HuH-7 (cell line): ENCODE results near the gene CDKN2B-AS1.
"Not testable (repeated sequence)": the region's sequence is repeated elsewhere in the genome, so short reads cannot be mapped to it uniquely, and the experiment has no call there.

ENCODE experiments used
- DNase-seq: peaks from one replicate; pipeline ENCODE4 v3.0.0; 2011; ENCODE audit warnings: low spot score

Gene CDKN2B-AS1

DNA sequence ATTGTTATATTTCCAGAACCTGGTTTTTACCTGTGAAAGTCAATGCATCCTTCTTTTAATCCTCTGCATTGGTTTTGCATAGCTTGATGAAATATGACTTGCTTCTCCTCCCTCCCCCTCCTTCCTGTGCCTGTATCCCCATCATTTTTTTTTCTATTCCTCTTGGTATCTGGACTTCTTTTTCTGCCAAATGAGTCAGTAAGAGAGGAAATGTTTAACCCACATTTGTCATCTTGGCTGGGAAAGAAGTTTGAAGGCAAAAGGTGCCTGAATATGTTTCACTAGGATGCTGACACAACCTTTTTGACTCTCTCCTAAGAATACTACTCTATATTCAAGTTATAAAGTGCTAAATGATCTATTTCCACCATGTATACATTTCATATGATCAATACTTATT, 50.0 kb downstream of the CDKN2B-AS1 start:
- no peak for DNase-seq

DNA sequence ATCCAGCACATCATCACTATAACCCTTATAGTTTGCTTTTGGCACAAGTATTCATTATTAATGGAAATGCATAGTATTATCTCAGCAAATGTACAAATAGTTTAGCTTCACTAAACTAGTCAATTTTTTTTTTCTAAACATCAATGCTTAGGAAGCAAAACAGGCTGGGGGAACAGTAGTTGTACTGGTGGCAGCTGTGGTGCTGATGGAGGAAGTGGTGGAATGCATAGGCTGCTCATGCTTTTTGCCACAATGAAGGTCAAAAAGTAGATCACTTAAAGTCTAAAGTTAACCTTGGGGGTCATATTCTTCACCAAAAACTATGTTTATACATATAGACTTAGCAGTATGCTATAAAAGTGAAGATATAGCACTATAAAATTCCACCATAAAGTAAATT, 50.8 kb downstream of the CDKN2B-AS1 start:
- DNase-seq = no peak

DNA sequence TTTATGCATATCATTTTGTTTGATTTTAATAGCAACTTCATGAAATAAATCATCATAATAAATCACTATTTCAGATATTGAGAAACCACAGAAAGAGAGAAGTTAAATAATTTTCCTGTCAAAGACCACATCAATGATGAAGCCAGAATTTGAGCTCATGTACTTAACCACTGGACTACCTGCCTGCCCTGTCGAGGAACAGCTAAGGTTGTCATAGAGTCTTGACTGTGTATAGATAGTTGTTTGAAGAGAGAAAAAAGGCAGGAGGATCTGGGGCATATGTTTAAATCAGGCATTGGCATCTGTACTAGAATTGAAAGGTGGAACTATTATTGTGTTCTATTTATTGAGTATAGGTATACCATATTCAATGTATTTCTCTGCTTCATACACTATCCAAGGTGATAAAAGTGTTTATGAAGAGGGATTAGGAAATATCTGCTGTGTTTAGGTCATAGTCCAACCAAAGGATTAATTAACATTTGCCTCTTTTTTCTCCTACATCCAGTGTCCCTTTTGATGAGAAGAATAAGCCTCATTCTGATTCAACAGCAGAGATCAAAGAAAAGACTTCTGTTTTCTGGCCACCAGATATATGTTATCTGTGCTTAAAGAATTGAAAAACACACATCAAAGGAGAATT, 51.8 kb downstream of the CDKN2B-AS1 start:
- DNase-seq = no peak

DNA sequence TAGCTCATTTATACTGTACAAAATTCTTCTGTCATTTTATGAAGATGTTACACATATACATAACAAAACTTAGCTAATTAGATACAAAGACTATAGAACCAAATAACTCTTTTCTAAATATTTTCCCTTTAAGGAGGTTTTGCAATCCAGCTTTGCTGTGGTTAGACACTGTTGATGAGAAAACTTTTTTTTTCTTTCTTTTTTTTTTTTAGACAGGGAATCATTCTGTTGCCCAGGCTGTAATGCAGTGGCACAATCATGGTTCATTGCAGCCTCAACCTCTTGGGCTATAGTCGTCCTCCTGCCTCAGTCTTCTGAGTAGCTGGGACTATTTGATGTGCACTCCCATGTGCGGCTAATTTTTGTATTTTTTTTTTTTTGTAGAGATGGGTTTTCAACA, 53.0 kb downstream of the CDKN2B-AS1 start:
- DNase-seq = no peak

DNA sequence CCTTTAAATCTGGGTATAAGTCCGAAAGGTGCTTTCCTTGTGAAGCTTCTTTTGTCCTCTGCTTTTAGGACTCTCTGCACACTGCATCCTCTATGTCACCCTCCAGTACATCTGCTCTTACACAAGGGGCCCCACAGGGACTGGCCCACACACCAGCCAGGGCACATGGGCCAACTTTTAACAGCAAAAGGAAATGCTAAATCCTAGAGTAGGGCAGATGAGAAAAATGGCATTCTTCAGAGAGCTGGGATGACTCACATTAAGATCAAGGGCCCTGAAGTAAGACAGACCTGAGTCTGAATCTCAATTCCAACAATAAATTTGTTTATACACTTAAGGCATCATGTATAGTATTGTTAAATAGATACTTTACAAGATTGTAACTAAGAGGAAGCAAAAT, 54.8 kb downstream of the CDKN2B-AS1 start:
- no peak for DNase-seq

DNA sequence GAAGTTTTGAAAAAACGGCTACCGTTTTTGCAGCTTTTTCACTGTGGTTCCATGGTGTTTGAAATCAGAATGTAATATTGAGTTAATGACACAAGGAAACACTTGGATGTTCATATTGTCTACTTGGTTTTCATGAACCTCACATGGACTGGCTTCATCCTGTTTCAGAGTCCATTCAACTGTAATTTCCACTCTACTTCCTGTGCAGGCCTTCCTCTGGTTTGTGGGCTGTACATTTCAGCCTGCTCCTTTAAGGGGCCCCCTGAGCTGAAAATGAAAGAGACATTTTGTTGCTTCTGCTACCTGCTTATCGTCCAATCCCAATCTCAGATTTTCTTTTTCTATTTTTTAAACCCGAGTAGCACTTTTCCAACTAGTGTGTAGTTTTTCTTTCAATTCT, 56.3 kb downstream of the CDKN2B-AS1 start:
- DNase-seq = no peak

DNA sequence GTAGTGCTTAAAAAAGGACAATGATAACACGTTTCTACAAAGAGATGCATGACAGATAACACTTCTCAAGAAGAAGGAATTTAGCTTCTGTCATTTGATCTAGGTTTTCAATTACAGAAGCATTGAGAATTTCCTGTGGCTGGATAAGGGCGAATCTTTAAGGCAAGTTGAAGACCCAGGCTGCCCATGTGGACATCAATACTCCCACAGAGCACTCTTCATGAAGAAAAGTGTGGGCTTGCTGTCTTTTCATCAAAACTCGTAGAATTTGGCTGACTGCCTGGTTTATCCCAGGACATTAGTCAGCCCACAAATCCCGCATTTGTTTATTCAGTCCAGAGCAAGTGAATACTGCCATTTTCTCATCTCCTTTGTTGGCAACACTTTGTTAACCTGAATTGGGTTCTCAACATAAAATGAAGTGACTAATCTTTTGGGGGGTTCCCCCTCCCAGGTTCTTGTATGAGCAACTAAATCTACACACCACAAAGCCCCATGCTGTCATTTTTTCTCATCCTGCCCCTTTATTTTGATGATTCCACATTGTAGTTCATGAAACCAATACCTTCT, 57.9 kb downstream of the CDKN2B-AS1 start:
- DNase-seq = no peak

DNA sequence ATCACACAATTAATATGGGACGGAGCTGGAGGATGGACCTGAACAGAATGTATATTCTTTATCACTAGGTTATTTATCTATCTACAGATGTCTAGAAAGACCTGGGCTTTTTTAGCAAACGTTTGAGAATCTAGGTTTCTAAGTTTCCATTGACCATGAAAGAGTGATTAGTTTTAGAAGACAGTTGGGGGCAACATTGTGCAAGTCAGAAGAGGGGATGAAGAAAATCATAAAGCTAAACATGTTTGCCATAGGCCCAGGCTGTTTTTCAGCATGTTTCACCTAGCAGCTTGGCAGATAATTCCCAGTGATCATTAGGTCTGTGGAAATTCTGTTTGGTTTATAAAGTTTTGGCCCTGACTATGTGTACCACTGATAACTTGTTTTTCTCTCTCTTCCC, 58.6 kb downstream of the CDKN2B-AS1 start:
- DNase-seq = no peak

DNA sequence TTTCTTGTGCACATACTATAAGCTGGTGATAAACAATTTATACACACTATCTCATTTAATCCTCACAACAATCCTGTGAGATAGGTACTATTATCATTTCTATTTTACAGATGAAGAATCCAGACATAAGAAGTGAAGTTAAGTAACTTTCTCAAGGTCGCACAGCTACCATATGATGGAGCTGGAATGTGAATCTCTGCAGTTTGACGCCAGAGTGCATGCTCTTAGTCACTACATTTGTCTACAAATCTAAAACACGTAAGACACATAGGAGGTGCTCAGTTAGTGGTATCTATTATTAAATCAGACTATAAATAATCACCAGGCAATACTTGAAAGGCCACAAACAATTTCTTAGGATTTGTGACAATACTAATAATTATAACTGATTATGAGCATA, 59.5 kb downstream of the CDKN2B-AS1 start:
- DNase-seq = no peak

DNA sequence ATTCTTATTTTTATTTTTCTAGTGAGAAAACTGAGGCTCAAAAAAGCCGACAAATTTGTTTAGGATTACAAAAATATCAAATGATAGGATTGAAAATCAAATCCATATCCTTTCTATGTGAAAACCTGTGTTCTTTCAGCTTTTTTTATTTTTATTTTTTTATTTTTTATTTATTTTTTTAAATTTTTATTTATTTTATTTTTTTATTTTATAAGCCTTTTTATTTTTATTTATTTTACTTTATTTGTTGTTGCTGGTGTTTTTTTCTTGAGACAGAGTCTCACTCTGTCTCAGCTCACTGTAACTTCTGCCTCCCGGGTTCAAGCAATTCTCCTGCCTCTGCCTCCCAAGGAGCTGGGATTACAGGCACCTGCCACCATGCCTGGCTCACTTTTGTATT, 59.9 kb downstream of the CDKN2B-AS1 start:
- DNase-seq = no peak

DNA sequence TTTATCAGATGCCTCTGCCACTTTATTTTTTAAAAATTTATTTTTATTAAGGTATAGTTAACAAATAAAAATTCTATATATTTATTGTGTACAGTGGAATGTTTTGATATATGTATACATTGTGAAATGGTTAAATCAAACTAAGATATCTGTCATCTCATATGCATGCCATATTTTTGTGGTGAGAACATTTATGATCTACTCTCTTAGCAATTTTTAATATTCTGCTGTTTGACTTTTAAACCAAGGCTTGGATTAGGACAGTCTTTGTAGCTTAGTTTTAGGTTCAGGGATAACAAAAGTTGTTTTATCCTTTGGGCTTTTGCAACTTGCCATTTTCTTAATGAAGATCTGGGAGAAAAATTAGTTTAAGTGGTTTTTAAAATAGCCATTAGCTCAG, 60.5 kb downstream of the CDKN2B-AS1 start:
- DNase-seq = no peak

DNA sequence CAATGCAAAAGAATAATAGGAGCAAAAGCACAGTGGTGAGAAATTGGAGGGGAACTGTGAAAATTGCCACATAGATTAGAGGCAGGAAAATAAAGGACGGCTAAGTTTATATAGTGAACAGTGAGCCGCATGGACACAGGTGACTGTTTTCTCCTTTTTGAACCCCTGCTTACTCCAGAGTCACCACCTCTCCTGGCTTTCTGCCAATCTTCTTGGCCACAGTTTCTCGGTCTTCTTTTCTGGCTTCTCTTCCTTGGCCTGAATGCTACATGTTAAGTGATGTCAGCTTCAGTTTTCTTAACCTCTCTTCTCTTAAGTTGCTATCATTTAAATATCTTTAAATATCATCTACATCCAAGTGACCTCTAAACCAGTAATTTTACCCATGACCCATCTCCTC, 61.8 kb downstream of the CDKN2B-AS1 start:
- no peak for DNase-seq

DNA sequence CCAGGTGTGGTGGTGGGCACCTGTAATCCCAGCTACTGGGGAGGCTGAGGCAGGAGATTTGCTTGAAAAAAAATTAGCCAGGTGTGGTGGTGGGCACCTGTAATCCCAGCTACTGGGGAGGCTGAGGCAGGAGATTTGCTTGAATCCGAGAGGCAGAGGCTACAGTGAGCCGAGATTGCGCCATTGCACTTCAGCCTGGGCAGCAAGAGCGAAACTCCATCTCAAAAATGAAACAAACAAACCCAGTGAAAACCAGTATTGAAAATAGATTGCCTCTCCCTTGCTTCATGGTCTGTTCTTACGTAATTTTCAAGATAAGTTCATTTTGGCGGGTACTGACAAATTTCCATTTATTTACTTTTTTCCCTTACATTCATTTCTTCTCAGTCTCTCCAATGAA, 63.4 kb downstream of the CDKN2B-AS1 start:
- DNase-seq = not testable (repeated sequence)

DNA sequence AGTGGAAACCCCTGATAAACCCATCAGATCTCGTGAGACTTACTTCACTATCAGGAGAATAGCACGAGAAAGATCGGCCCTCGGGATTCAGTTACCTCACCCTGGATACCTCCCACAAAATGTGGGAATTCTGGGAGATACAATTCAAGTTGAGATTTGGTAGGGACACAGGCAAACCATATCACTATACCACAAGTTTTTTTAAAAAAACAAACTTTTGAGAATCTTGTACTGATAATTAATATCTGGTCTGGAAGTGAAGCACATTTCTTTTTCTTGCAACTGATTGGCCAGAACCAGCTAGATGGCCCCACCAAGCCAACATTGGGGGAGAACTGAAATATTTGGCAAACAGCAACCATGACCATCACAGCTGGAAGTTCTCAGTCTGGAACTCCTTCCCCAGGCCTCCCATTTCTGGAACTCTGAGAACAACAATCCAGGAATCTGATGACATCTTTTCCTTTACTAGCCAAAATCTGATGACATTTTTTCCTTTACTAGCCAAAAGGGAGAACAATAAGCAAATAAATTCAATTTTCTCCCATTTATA, 66.3 kb downstream of the CDKN2B-AS1 start:
- DNase-seq = no peak

DNA sequence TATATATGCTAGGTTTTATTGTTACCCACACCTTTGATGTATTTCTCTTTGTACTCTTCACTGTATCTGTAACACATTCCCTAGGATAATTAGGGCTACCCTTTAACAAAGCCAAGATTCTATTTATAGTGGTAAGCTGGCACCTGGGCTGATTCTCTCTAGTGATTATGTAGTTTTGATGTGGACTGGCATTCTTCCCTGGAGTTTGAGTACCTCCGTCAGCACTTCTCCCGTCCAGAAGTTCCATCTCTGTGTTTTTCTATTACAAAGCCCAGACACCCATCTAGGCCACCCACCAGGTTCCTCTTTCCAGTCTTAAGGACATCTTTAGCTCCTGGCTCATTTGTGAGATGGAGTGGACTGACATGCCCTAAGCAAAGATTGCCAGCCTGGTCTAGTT, 70.4 kb downstream of the CDKN2B-AS1 start:
- no peak for DNase-seq

DNA sequence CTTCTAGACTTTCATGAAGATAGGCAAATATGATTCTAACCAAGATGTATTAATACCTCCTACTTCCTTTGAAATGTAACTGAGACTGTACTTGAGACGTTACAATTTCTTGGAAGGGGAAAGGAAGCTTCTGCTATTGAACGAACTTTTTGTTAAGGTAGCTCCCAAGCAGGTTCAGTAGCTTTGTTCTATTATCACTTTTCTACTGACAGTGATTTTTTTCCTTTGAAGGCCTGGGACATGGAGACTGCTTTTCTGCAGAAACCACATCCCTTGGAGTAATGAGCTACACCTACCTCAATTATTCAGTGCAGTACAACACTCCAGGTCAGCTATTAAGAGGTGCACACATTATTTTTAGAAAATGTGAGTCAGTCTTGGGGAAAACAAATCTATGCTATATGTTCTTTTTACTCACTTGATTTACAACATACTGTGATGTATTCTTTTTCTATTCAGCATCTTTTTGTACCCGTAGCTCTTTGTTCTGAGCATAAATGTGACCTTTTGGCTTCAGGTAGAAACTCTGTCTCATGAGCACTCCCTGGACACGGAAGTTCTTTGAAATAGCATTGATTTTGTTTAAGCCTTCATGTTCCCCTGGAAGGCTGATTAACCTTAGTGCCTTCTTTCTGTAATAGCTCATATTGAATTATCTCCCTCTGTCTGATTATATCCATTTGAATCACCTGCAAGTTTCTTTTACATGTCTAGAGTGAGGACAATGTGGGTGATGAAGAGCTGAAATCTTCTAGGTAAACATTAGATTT, 71.0 kb downstream of the CDKN2B-AS1 start:
- no peak for DNase-seq

DNA sequence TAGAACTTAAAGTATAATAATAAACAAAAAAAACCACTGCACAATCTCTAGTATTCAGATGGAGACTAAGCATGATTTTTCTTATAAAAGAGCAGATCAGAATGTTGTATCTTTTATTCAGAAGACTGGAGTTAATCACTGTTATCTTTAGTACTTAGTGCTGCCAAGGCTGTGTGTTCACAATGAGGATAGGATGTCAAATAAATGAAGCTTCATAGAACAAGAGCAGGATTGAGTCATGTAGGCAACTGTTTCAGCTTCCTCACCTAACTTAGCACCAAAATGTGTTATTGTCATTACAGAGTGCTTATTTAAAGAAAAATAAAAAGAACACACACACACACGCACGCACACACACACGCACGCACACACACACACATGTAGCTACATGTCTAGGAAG, 72.6 kb downstream of the CDKN2B-AS1 start:
- DNase-seq = no peak

DNA sequence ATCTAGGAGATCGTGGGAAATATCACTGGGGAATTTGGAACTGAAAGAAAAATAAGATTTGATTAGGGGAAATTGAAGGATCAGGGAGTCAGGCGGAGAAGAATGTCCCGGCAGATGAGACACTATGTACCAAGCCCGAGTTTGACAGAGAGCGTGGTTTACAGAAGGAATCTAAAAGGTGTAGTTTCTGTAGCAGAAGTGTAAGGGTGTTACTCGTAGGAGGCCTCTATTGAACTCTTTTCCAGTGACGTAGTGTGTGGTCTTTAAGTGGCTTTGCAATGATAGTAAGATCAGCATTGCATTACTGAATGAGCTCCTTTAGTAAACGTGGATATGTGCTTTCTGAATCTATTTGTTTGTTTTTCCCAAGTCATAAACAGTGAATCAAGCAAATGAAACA, 73.8 kb downstream of the CDKN2B-AS1 start:
- no peak for DNase-seq

DNA sequence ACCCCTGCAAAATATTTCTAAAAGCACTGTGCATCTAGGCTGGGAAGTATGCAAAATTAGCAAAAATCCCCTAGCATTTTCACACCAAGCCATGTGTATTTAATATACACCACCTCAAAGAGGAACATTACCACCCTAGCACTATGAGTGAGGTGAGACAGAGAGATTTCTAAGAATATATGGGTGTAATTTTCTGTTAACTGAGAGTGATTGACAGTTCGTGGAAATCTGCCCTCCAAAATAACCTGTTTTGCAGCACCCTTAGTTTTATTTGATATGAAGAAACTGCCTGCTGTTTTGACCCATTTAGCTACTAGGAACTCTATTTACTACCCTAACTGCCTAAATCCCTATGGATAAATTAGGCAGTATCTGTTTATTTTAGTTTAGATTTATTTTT, 78.8 kb downstream of the CDKN2B-AS1 start:
- DNase-seq = no peak

DNA sequence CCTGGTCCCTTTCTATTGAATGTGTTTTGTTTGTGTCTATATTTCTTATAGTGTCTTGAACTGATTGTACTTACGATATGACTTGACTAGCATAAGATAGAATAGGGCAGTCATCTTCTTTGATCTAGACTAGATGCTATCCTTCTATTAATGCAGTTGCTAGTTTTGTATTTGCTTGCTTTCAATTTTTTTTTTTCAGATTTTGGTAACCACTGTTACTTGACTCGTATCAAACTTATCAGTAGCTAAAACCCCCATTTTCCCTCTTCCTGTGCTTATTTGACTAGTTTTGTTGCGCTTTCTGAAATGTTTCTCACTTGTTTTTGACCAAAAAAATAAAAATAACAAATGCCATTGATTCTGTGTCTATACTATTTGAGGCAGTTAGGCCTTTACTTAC, 83.5 kb downstream of the CDKN2B-AS1 start:
- no peak for DNase-seq

DNA sequence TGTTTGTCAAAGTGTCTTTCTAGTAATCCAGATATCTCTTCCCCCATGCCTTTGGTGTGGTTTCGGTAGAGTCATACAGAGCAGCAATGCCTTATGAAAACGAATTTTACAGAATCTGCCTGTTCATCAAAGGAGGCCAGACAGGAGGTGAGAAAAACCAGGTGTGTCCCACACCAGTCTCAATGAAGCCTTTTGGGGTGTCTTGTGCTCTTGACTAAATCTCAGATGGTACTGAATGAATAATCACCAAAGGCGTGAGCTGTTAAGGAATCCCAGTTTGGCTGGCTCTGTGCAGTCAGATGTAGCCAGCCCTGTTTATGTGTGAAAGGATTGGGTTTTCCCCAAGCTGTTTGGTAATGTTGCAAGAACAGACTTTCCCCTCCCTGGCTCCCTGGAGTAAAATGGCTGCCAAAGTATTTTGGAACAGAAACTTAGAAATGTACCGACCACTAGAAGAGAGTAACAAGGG, 85.3 kb downstream of the CDKN2B-AS1 start:
- no peak for DNase-seq

DNA sequence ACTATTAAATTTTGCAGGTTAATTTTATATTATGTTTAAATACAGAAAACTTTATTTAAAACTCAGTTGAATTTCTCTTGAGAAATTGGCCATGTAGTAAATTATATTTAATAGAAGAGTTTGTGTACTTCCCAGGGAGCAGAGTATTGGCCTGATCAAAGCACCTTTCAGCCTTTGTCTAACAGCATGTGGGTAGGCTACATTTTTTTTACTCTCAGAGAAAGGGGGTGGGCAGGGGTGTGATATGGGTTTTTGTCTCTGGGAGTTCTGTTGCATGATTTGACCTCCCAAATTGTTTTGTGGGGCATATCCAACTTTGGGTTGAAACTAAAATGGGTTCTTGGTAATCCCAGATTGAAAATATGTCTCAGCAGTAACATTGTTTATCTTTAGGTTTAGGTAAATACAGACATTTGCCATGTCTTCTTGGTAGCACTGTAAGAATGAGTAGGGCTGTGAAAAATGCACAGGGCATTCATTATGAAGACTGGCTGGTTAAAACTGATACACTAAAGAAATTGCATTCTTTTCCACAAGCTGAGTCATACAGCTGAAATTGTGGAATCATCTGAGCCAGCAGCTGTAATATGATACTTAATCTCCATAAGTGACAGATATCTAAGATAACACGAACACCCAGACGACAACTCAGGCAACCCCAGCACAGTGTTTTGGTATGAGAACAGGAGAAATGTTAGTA, 89.9 kb downstream of the CDKN2B-AS1 start:
- no peak for DNase-seq
